NCI-H524 (cell line): ENCODE results near the gene CLEC1B.
"Not testable (repeated sequence)": the region's sequence is repeated elsewhere in the genome, so short reads cannot be mapped to it uniquely, and the experiment has no call there.

Experiments used
- DNase-seq, 2 experiments: peaks; one replicate each; lab custom pipeline; 2025; lab: John Stamatoyannopoulos, UW

Gene CLEC1B

GRCh38 chr12:9974731-9975130 lies 24.2 kb downstream of the CLEC1B start:
- DNase-seq = not testable (repeated sequence)

- no peak for DNase-seq
These were observed 25.0 kb downstream of the CLEC1B start for GRCh38 chr12:9973949-9974348.

DNA sequence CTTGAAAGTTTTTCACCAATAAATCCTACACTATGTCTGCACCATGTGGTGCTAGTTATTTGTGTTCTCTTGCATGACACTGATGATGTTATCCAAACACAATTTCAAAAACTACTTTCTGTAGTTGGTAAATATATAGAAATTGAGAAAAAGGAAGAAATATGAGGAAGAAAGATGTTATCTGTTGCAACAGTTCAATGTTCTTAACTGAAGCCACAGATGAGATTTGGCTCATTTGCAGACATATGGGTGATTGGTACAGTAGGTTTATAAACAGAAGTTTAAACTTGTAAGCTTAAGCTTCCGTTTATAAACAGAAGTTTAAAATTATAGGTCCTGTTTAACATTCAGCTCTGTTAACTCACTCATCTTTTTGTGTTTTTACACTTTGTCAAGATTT lies 27.7 kb downstream of the CLEC1B start, which contains the start of gene CLEC12A:
Gene CLEC12A (plus strand): TSS at position 229 of the 400 bp plus-strand sequence. CDS start 188 bp downstream, outside the sequence.
- no peak for DNase-seq

DNA sequence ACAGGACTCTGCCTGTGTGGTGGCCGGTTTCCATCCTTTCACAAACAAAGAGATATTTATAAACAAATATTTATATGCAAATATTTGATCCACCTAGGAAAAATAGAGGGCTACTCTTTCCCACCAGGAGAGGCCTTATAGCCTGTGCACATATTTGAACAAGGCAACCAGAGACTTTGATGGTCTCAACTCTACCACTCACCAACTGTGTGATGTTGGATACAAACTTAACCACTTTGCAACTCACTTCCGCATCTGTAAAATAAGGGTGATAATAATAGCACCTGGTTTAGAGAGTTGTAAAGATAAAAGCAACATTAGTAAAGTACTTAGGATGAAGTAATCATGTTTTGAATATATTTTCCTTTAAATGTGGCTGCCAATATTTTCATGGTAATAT lies 29.2 kb downstream of the CLEC1B start:
- DNase-seq = no peak

DNA sequence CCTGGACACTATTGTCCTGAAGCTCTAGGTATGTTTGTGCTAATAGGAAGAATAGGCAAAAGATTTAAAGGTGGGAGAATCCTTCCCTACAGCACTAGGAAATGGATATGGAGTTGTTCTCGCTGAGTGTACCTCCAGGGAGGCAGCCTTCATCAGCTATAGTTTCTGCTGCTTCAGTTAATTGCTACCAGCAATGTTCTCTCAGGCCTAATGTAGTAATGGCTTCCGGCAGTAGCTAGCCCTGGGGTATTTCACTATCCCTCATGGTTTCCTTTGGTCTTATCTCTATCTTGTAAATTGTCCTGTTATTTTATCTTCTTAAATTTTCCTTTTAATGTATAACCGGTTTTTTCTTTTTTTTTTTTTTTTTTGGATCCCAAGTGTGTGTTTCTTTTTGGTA lies 37.0 kb downstream of the CLEC1B start:
- no peak for DNase-seq

- DNase-seq = no peak
These were observed 37.8 kb downstream of the CLEC1B start for GRCh38 chr12:9961106-9961505.

- DNase-seq = no peak
These were observed 38.3 kb downstream of the CLEC1B start for GRCh38 chr12:9960590-9960989.

DNA sequence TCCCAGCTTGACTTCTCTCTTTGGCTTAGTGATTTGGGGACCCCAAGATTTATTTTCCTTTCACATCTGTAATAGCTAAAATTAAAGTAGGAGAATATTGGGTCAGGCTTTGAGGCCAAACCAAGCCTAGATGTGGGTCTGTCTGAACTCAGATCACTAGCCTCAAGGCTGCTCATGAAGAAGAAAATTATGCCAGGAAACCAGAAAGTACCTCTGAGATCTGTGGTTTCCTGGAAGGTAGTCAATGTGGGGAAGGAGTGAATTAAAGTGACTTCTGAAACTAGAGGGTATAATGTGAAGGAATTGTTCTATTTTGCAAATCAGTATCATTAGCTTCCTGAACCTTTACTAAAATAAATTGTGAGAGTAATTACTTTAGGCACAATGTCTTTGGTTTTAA lies 41.1 kb downstream of the CLEC1B start:
- no peak for DNase-seq

GRCh38 chr12:9952954-9953729 lies 45.8 kb downstream of the CLEC1B start:
- not testable (repeated sequence) for DNase-seq

GRCh38 chr12:9951026-9951675 lies 47.8 kb downstream of the CLEC1B start:
- no peak for DNase-seq

GRCh38 chr12:9948606-9949296 lies 50.2 kb downstream of the CLEC1B start:
- DNase-seq = no peak

DNA sequence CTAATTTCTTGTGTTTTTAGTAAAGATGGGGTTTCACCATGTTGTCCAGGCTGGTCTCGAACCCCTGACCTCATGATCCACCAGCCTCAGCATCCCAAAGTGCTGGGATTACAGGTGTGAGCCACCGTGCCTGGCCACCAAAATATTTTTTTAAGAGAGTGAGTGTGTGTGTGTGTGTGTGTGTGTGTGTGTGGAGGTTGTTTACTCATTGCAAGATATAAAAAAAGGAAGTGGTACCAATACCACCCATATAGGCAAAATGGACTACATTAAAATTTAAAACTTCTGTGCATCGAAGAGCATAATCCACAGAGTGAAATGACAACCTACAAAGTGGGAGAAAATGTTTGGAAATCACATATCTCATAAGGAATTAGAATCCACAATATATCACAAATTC lies 51.2 kb downstream of the CLEC1B start:
- DNase-seq = no peak

DNA sequence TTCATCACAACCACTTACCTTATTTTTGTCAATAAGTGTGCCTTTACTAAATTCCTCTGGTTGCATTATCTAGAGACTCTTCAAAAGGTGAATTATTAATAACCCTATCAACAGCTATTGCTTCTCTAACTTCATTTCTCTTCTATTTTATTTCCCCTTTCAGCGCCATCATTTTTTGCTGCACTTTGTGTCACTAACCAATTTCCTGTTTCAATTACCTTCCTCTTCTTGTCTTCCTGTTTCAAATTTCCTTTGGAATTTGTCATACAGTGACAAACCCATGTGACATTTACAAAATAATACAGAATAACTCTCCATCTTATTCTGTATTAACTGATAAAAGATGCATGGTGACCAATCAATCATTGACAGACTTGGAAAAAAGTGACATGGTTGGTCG lies 54.5 kb downstream of the CLEC1B start:
- no peak for DNase-seq

DNA sequence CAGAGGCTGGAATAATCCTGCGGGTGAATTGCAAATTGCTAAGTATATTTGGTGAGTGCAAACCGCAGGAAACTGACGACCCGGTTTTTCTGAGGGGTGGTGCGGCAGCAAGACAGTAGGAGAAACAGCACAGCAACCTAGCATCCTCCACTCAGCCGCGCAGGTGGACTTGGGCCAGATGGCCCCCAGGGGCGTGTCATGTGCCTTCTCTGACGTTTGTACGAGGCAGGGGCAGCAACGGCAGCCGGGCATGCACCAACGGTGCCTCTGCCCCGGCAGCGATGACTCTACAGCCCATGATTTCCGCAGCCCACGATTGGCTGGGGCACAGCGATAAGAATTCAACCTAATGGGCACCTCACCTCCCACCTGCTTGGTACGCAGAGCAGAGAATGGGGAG lies 55.7 kb downstream of the CLEC1B start:
- DNase-seq = no peak
